SU-DHL-6 (cell line): Measurements from ENCODE around the gene NADK.
"Not testable (repeated sequence)": the region's sequence is repeated elsewhere in the genome, so short reads cannot be mapped to it uniquely, and the experiment has no call there.

ENCODE experiments used
- H2AFZ ChIP-seq: fragments of 200-600 bp; sonication (generic); 2 replicates; pipeline ENCODE4 v1.6.1; 2014; ENCODE audit warnings: low read depth, mild to moderate bottlenecking, moderate library complexity, mixed read lengths, antibody characterized with exemption, low read length; ENCODE audit not compliant: severe bottlenecking
- H3F3A ChIP-seq: fragments of 200-600 bp; shearing (Covaris generic); 2 replicates; pipeline ENCODE4 v1.6.0; 2016; ENCODE audit warnings: antibody characterized with exemption, mild to moderate bottlenecking; ENCODE audit not compliant: insufficient read depth
- H3K27ac ChIP-seq: fragments of 200-600 bp; sonication (generic); 2 replicates; pipeline ENCODE4 v1.5.1; 2016; ENCODE audit warnings: low read depth, mild to moderate bottlenecking, low read length, moderate library complexity, mixed read lengths
- H3K27me3 ChIP-seq: fragments of 200-600 bp; sonication (generic), shearing (Covaris generic); 2 replicates; pipeline ENCODE4 v1.6.0; 2014; ENCODE audit warnings: mild to moderate bottlenecking, low read length
- H3K36me3 ChIP-seq: fragments of 200-600 bp; sonication (generic); 2 replicates; pipeline ENCODE4 v1.6.1; 2014; ENCODE audit warnings: mild to moderate bottlenecking, low read length, mixed read lengths
- H3K4me2 ChIP-seq: fragments of 300-600, 200-600 bp; shearing (Covaris generic), sonication (generic); 2 replicates; pipeline ENCODE4 v1.6.0; 2014; ENCODE audit warnings: low read length, low read depth, mild to moderate bottlenecking; ENCODE audit not compliant: poor library complexity, severe bottlenecking
- H3K4me3 ChIP-seq: fragments of 200-600 bp; sonication (generic); 2 replicates; pipeline ENCODE4 v1.5.1; 2014; ENCODE audit warnings: antibody characterized with exemption, low read length, mild to moderate bottlenecking, mixed read lengths; ENCODE audit not compliant: insufficient read depth, poor library complexity, severe bottlenecking
- H3K79me2 ChIP-seq: fragments of 200-600 bp; sonication (generic); 2 replicates; pipeline ENCODE4 v1.6.1; 2014; ENCODE audit warnings: mild to moderate bottlenecking, low read length, moderate library complexity; ENCODE audit not compliant: insufficient read depth
- H3K9ac ChIP-seq: fragments of 200-600 bp; sonication (generic); 2 replicates; pipeline ENCODE4 v1.7.0; 2014; ENCODE audit warnings: mild to moderate bottlenecking, low read length
- H3K9me2 ChIP-seq: fragments of 200-600 bp; sonication (generic); replicated peaks from 2 replicates; pipeline ENCODE4 v1.6.1; 2014; ENCODE audit warnings: low read length; ENCODE audit not compliant: insufficient read depth
- H3K9me3 ChIP-seq: fragments of 200-600 bp; sonication (generic); 2 replicates; pipeline ENCODE4 v1.6.1; 2014; ENCODE audit warnings: low read length, mixed read lengths; ENCODE audit not compliant: insufficient read depth
- H4K20me1 ChIP-seq: fragments of 200-600 bp; sonication (generic); 2 replicates; pipeline ENCODE4 v1.6.1; 2014; ENCODE audit warnings: low read depth, mild to moderate bottlenecking, antibody characterized with exemption, low read length, moderate library complexity, mixed read lengths
- CTCF ChIP-seq: fragments of 200-600 bp; sonication (generic); IDR thresholded peaks from one replicate; pipeline ENCODE4 v1.5.1; 2017; ENCODE audit warnings: antibody characterized with exemption, mild to moderate bottlenecking, low read length, moderate library complexity; ENCODE audit not compliant: insufficient read depth, poor library complexity, severe bottlenecking

NADK gene

GRCh38 chr1:1721201-1721600, 57.1 kb downstream of the NADK start:
- no peaks in the 10 kb centered on the region for H3F3A ChIP-seq
- H3K36me3 ChIP-seq: no peaks in the 10 kb centered on the region
- no peak overlapping the region for H3K4me2 ChIP-seq
- H4K20me1 ChIP-seq: no peaks in the 10 kb centered on the region
- H3K9me2 ChIP-seq: no peaks in the 10 kb centered on the region
- no peaks in the 10 kb centered on the region for H3K9me3 ChIP-seq
- H2AFZ ChIP-seq: no peak overlapping the region
- H3K79me2 ChIP-seq: no peaks in the 10 kb centered on the region
- no peak overlapping the region for H3K4me3 ChIP-seq
- no peak overlapping the region for H3K27ac ChIP-seq
- no peak for TF ChIP-seq CTCF
- no peaks in the 10 kb centered on the region for H3K27me3 ChIP-seq
- H3K9ac ChIP-seq: no peak overlapping the region

DNA sequence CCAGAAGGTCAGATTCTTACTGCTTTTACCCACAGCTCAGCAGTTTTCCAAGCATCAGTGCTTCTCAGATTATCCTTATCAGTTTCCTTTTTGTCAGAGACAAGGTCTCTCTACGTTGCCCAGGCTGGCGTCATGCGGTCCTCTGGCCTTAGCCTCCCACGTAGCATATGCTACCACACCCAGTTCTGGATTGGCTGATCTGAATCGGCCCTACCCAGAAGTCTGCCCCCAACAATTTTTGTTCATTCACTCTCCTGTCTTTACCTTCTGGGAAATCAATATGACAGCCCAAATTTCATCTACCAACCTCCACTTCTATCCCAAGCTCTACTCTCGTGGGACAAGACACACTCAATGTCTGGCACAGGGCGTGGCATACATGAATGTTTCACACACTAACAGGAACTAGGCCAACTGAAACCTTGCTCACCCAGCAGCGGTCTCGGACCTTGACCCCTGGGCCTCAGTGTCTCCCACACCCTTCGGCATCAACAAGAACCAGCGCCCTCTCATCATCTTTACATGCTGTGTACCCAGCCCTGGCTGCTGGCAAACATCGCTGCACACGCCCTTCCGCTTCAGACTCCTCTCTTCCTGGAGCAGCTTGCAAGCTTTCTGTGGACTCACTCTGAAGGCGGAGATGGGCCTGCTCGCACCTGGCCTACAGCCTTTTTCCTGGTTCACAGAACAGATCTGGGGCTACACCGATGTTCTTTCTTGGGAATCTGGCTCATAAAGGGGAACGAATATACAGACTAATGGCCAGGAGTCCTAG, 63.0 kb downstream of the NADK start:
- not testable (repeated sequence) for H3K27me3 ChIP-seq, H3K9me2 ChIP-seq, H3K79me2 ChIP-seq, H3K9ac ChIP-seq, H3K4me2 ChIP-seq, H3K36me3 ChIP-seq, H3K4me3 ChIP-seq, H3K27ac ChIP-seq, H4K20me1 ChIP-seq, H3K9me3 ChIP-seq, H3F3A ChIP-seq, H2AFZ ChIP-seq

GRCh38 chr1:1707897-1708296, 70.4 kb downstream of the NADK start:
- H2AFZ ChIP-seq, H3K36me3 ChIP-seq, H3K79me2 ChIP-seq, H3K4me3 ChIP-seq, H3K9me3 ChIP-seq, H3K27ac ChIP-seq, H3K4me2 ChIP-seq, H4K20me1 ChIP-seq, H3K9me2 ChIP-seq, H3K27me3 ChIP-seq, H3K9ac ChIP-seq, H3F3A ChIP-seq: not testable (repeated sequence)

DNA sequence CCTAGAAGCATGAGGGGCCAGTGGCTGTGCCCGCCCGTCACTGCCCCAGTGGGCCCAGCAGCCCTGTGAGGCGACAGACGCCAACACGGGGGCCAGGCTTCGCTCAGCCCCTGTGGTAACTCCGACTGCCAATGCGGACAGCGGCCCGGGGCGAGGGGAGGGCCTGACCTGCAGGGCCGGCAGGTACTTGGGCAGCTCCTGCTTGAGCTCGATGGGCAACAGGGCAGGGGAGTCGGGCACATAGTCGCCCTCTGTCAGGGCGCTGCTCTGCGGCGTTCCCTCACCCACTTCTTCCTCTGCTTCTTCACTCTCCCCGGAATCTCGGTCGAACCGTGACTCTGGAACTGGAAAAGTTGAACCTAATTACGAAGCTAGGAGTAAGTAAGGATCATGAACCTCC, 71.0 kb downstream of the NADK start:
- H3K27me3 ChIP-seq, H3K9me3 ChIP-seq, H3K79me2 ChIP-seq, H3K9ac ChIP-seq, H3K4me3 ChIP-seq, H2AFZ ChIP-seq, H4K20me1 ChIP-seq, H3K27ac ChIP-seq, H3K4me2 ChIP-seq, H3K9me2 ChIP-seq, H3F3A ChIP-seq, H3K36me3 ChIP-seq: not testable (repeated sequence)

GRCh38 chr1:1705623-1706022, 72.6 kb downstream of the NADK start:
- H3K9me3 ChIP-seq, H3K4me3 ChIP-seq, H3K36me3 ChIP-seq, H3K27me3 ChIP-seq, H2AFZ ChIP-seq, H3K27ac ChIP-seq, H3K9ac ChIP-seq, H3F3A ChIP-seq, H3K4me2 ChIP-seq, H4K20me1 ChIP-seq, H3K79me2 ChIP-seq, H3K9me2 ChIP-seq: not testable (repeated sequence)

- H3K4me2 ChIP-seq, H3K4me3 ChIP-seq, H3K27me3 ChIP-seq, H2AFZ ChIP-seq, H3K79me2 ChIP-seq, H4K20me1 ChIP-seq, H3K27ac ChIP-seq, H3K9me2 ChIP-seq, H3K9me3 ChIP-seq, H3F3A ChIP-seq, H3K36me3 ChIP-seq, H3K9ac ChIP-seq: not testable (repeated sequence)
These were observed 73.8 kb downstream of the NADK start for GRCh38 chr1:1704284-1704957.
